ENCODE data around the gene WNT11.

- TF ChIP-seq CTCF (IDR thresholded peaks at IDR 0.05) (no peak), ZFX (IDR thresholded peaks at IDR 0.05; ENCODE audit: borderline replicate concordance) (no peak)
Measured at GRCh38 chr11:76161261-76161961, 44.9 kb downstream of the WNT11 start.
